ENCODE measurements around the gene PAPOLB.

GRCh38 chr7:4888161-4888560 is 26.3 kb upstream of the PAPOLB start:
- TF ChIP-seq GATA3 (IDR thresholded peaks at IDR 0.05; ENCODE audit: low read depth, low read length) (no peak), GATA2 (IDR thresholded peaks at IDR 0.05; ENCODE audit: low read depth, low read length) (no peak)

Data from SH-SY5Y (cell line).